WTC11 (cell line): ENCODE data around the gene ZNF710.

Experiments
- CREB1 ChIP-seq: sonication (generic); formaldehyde crosslinking; IDR thresholded peaks from 2 replicates; pipeline ENCODE4 v1.8.0; 2023; ENCODE audit warnings: mild to moderate bottlenecking, missing genetic modification reagents
- CTCF ChIP-seq: fragments of 200-600 bp; IDR thresholded peaks from 2 replicates; pipeline ENCODE4 v1.8.0; 2022; ENCODE audit warnings: antibody characterized with exemption
- FOXK1 ChIP-seq: sonication (generic); formaldehyde crosslinking; IDR thresholded peaks from 2 replicates; pipeline ENCODE4 v1.8.0; 2022; ENCODE audit warnings: mild to moderate bottlenecking, moderate library complexity, missing genetic modification reagents
- GTF2I ChIP-seq: fragments of 250-450 bp; sonication (Bioruptor Pico); conservative IDR thresholded peaks from 2 replicates; pipeline ENCODE4 v1.4.0; 2021; ENCODE audit warnings: mild to moderate bottlenecking
- KAT7 ChIP-seq: sonication (generic); formaldehyde crosslinking; IDR thresholded peaks from 2 replicates; pipeline ENCODE4 v1.8.1; 2023; ENCODE audit warnings: missing genetic modification reagents, mild to moderate bottlenecking, borderline replicate concordance
- NFYB ChIP-seq: sonication (generic); formaldehyde crosslinking; conservative IDR thresholded peaks from 2 replicates; pipeline ENCODE4 v1.8.0; 2022; ENCODE audit warnings: low read depth, missing genetic modification reagents
- STAT6 ChIP-seq: sonication (generic); formaldehyde crosslinking; conservative IDR thresholded peaks from 2 replicates; pipeline ENCODE4 v1.8.1; 2023; ENCODE audit warnings: mild to moderate bottlenecking, low read depth, missing genetic modification reagents, moderate library complexity
- TCF7 ChIP-seq: sonication (generic); formaldehyde crosslinking; IDR thresholded peaks from 2 replicates; pipeline ENCODE4 v1.8.0; 2022; ENCODE audit warnings: mild to moderate bottlenecking, low read depth, missing genetic modification reagents, moderate library complexity
- TEAD4 ChIP-seq: sonication (generic); formaldehyde crosslinking; IDR thresholded peaks from 2 replicates; pipeline ENCODE4 v1.8.0; 2022; ENCODE audit warnings: mild to moderate bottlenecking, missing genetic modification reagents
- ZNF138 ChIP-seq: sonication (generic); formaldehyde crosslinking; conservative IDR thresholded peaks from 2 replicates; pipeline ENCODE4 v1.8.1; 2022; ENCODE audit warnings: mild to moderate bottlenecking, moderate library complexity, missing genetic modification reagents
- ZNF263 ChIP-seq: sonication (generic); formaldehyde crosslinking; IDR thresholded peaks from 2 replicates; pipeline ENCODE4 v1.8.1; 2022; ENCODE audit warnings: low read depth, mild to moderate bottlenecking, moderate library complexity, missing genetic modification reagents
- ZNF281 ChIP-seq: sonication (generic); formaldehyde crosslinking; IDR thresholded peaks from 2 replicates; pipeline ENCODE4 v1.8.0; 2023; ENCODE audit warnings: mild to moderate bottlenecking, missing genetic modification reagents
- TF ChIP-seq, protein P1 (sequence below): sonication (generic); formaldehyde crosslinking; IDR thresholded peaks from 2 replicates; pipeline ENCODE4 v1.8.0; 2023; ENCODE audit warnings: missing genetic modification reagents, mild to moderate bottlenecking, borderline replicate concordance
- TF ChIP-seq, protein P2 (sequence below): sonication (generic); formaldehyde crosslinking; conservative IDR thresholded peaks from 2 replicates; pipeline ENCODE4 v1.8.1; 2022; ENCODE audit warnings: mild to moderate bottlenecking, missing genetic modification reagents

- TF ChIP-seq CTCF: no peak
- no peak for TF ChIP-seq FOXK1 (CRISPR knock-in tag)
- TF ChIP-seq, protein P1, sequence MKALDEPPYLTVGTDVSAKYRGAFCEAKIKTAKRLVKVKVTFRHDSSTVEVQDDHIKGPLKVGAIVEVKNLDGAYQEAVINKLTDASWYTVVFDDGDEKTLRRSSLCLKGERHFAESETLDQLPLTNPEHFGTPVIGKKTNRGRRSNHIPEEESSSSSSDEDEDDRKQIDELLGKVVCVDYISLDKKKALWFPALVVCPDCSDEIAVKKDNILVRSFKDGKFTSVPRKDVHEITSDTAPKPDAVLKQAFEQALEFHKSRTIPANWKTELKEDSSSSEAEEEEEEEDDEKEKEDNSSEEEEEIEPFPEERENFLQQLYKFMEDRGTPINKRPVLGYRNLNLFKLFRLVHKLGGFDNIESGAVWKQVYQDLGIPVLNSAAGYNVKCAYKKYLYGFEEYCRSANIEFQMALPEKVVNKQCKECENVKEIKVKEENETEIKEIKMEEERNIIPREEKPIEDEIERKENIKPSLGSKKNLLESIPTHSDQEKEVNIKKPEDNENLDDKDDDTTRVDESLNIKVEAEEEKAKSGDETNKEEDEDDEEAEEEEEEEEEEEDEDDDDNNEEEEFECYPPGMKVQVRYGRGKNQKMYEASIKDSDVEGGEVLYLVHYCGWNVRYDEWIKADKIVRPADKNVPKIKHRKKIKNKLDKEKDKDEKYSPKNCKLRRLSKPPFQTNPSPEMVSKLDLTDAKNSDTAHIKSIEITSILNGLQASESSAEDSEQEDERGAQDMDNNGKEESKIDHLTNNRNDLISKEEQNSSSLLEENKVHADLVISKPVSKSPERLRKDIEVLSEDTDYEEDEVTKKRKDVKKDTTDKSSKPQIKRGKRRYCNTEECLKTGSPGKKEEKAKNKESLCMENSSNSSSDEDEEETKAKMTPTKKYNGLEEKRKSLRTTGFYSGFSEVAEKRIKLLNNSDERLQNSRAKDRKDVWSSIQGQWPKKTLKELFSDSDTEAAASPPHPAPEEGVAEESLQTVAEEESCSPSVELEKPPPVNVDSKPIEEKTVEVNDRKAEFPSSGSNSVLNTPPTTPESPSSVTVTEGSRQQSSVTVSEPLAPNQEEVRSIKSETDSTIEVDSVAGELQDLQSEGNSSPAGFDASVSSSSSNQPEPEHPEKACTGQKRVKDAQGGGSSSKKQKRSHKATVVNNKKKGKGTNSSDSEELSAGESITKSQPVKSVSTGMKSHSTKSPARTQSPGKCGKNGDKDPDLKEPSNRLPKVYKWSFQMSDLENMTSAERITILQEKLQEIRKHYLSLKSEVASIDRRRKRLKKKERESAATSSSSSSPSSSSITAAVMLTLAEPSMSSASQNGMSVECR (CRISPR knock-in tag): no peak
- TF ChIP-seq, protein P2, sequence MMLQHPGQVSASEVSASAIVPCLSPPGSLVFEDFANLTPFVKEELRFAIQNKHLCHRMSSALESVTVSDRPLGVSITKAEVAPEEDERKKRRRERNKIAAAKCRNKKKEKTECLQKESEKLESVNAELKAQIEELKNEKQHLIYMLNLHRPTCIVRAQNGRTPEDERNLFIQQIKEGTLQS (CRISPR knock-in tag): no peak
- no peak for TF ChIP-seq ZNF263 (CRISPR knock-in tag)
- TF ChIP-seq ZNF138 (CRISPR knock-in tag): no peak
- no peak for TF ChIP-seq TEAD4
- no peak for TF ChIP-seq ZNF281 (CRISPR knock-in tag)
- no peak for TF ChIP-seq GTF2I (CRISPR knock-in tag)
- no peak for TF ChIP-seq STAT6 (CRISPR knock-in tag)
- TF ChIP-seq TCF7 (CRISPR knock-in tag): no peak
- no peak for TF ChIP-seq NFYB (CRISPR knock-in tag)
- TF ChIP-seq CREB1: no peak
- no peak for TF ChIP-seq KAT7 (CRISPR knock-in tag)
Observed at GRCh38 chr15:90037961-90038631, 37.0 kb downstream of the ZNF710 start.
